Motor neuron (in vitro differentiated cells): Measurements from ENCODE around the gene TSTD1. TPM values are rescaled to one million over a fixed set of nuclear protein-coding genes. Genes with fewer than 3 reads are reported as not detected.
A peak's percentile ranks its signal among the peaks of the same experiment; 100 is the strongest.

ENCODE experiments used
- ATAC-seq, 8 experiments: fragments of 200-7000 bp; cut with Tn5 transposase; replicated peaks in 6 of 8; 2 replicates each; pipeline ENCODE4 v1.8.0; 2021; ENCODE audit warnings: mild to moderate bottlenecking in 8 of 8, moderate library complexity in 8 of 8
- H3K27ac ChIP-seq, 2 donors: fragments of 250-450 bp; sonication (Bioruptor Pico); 2 replicates each; pipeline ENCODE4 v1.9.0; 2021; ENCODE audit warnings: antibody characterized with exemption in 2 of 2, mild to moderate bottlenecking in 2 of 2, moderate library complexity in 1 of 2
- H3K4me1 ChIP-seq, 2 donors: fragments of 250-450 bp; sonication (Bioruptor Pico); replicated peaks in 1 of 2; 2 replicates each; pipeline ENCODE4 v1.6.1; 2021; ENCODE audit warnings: antibody characterized with exemption in 2 of 2, mild to moderate bottlenecking in 2 of 2, moderate library complexity in 1 of 2
- H3K4me3 ChIP-seq, 5 donors: fragments of 250-450 bp; sonication (Bioruptor Pico); 2 replicates each; pipeline ENCODE4 v1.9.0; 2021; ENCODE audit warnings: antibody characterized with exemption in 5 of 5, mild to moderate bottlenecking in 5 of 5, moderate library complexity in 4 of 5
- WGBS, 10 experiments: fragments of 450-650 bp; shearing (Covaris generic); methylation state at CpG; one replicate each; pipeline ENCODE4 v1.0.0; 2022; 5-methylcytosine and 5-hydroxymethylcytosine counted together
- in situ Hi-C, 9 experiments: fragments of 400-800 bp; cut with MboI; loops; one replicate each; pipeline ENCODE4 v1.15.0; 2021; ENCODE audit warnings: low sequenced_read_pairs in 9 of 9, low pct_unique_long_range_greater_than_20kb in 2 of 9; ENCODE audit not compliant: unreplicated experiment in 9 of 9
- total RNA-seq, 8 experiments: library from RNA; unstranded; fragments of 300-600 nt; gene quantifications; 2 replicates each; pipeline versions ENCODE4 v1.2.3 to v1.2.4, GENCODE V29; 2022

TSTD1 gene
- total RNA-seq, 8 experiments from 2014 or later, result 0.46 to 13.4 (median 1.9) TPM; not detected in 2

DNA sequence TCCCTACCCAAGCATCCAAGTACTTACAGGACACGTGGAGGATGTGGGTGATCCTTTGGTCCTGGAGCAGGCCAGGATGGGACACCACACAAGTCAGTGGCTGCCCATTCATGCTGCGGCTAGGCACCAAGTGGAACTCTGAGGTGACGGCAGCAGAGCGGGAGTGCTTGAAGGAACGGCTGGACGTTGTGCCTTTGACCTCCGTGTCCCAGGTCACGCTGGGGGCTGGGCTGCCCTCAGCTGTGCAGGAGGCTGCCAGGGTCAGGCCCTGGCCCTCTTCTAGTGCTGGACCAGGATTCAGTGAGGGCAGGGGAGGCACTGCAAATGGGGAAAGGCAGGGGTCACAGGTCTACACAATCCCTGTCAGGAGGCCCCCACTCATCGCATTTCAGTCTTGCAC, 38.7 kb upstream of the TSTD1 start:
- 65 to 100% (median 89%) methylated on average over 1 to 5 of the region's 9 CpGs; no CpG with 5 or more reads in 4 of the 10 experiments for WGBS, 10 experiments
- no peak for ATAC-seq
- Histone ChIP-seq H3K4me3 (no peak overlapping the region), H3K27ac (no peak overlapping the region), H3K4me1 (peaks cover 0 to 4% of the 10 kb centered on the region in 2 donors)
- in situ Hi-C loops, result loop anchor here in 1 of 9 experiments (25.0 kb wide), 1 partner anchor 90 kb away; no protein-coding TSS in a partner anchor

DNA sequence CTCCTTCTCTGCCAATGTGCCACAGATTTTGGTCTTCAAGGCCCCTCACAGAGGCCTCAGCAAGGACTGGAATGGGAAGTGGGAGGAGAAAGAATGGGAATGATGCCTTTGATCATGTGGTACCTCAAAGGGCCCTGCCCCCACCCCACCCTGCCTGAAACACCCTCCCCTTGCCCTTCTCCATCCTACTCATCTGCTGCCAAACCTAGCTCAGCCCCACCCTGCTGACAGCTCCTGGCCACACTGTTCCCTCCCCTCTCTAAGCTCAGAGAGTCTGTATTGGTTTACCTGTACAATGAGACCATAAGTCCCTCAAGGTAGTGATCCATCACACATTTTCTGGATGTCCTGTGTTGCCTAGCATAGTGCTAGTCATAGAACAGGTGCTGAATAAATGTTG, 37.6 kb upstream of the TSTD1 start:
- peak in 1 of 8 experiments; percentile 2 for ATAC-seq
- in situ Hi-C loops, result loop anchor here in 1 of 9 experiments (25.0 kb wide), 1 partner anchor 89 kb away; no protein-coding TSS in a partner anchor
- H3K4me1 ChIP-seq, result peaks cover 0 to 4% of the 10 kb centered on the region in 2 donors
- no peak overlapping the region for H3K4me3 ChIP-seq
- H3K27ac ChIP-seq, result no peak overlapping the region

DNA sequence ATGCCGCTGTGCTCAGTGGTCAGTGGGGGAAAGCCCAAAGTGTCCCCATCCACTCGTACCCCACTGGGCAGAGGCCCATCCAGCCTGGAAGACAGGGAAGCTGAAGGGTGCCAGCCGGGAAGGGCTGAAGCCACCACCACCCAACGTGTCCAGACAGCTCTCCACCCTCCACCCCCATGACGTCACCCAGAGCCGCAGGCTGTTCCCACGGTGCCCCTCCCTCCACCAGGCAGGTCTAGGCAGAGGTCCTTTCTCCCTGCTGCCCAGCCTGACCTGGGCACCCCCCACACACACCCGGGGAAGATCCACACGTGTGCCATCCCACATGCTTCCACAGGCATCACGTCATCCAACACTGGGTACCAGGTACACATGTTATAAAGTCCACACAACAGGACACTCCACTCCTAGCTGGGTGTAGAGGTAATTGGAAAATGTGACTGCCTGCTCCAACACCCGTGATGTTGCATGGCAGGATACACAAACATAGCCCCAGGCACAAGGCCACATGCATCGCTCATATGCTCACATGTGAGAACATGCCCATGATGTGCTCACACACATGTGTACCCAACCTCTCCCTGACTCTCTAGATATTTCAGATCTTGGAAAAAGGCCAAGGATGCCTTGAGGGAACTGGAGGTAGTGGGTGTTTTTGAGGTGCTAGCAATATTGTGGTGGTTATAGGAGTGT, 36.1 kb upstream of the TSTD1 start:
- peak in 3 of 8 experiments; percentile 44 to 58 (median 52) for ATAC-seq

DNA sequence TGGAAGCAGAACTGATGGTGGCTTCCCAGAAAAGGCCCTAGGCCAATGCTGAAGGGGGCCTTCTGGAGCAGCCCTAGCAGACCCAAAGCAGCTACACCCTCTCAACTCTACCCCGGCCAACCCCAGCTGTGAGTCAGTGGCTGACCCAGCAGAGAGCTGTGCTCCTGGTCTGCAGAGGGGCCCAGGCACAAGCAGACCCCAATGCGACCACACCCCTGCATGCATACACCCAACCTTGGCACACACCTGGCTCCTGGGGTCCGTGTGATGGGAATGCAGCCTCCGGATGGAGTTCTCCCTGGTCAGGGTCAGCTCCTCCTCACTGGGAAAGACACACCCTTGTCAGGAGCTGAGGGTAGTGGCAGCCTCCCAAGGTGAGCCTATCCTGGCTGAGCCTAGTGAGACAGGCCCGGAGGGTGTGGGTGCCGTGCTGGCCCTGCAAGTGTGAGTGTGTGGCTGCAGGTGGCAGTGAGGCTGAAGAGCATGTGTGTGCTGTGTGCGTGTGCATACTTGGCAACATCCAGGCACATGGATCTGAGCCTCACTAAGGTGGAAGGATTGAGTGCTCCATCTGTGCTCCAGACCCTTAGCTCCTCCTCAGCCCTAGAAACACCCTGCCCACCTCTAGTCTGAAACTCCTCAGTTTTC, 34.8 kb upstream of the TSTD1 start:
- in situ Hi-C loops, result no loop called here
- ATAC-seq, result peak in 3 of 8 experiments; percentile 35 to 78 (median 55)
- WGBS, 10 experiments, result 56 to 100% (median 89%) methylated on average over 2 to 5 of the region's 7 CpGs; no CpG with 5 or more reads in 7 of the 10 experiments
- no peak overlapping the region for H3K27ac ChIP-seq
- peaks cover 0 to 4% of the 10 kb centered on the region in 2 donors for H3K4me1 ChIP-seq
- no peak overlapping the region for H3K4me3 ChIP-seq

More for the DNA sequence above, 36.1 kb upstream of the TSTD1 start:
- in situ Hi-C loops, result loop anchor here in 1 of 9 experiments (25.0 kb wide), 1 partner anchor 88 kb away; no protein-coding TSS in a partner anchor
- WGBS, 10 experiments, result 78 to 100% (median 88%) methylated on average over 1 to 8 of the region's 12 CpGs; no CpG with 5 or more reads in 5 of the 10 experiments
- no peak overlapping the region for H3K27ac ChIP-seq
- H3K4me1 ChIP-seq, result peaks cover 0 to 4% of the 10 kb centered on the region in 2 donors
- no peak overlapping the region for H3K4me3 ChIP-seq

DNA sequence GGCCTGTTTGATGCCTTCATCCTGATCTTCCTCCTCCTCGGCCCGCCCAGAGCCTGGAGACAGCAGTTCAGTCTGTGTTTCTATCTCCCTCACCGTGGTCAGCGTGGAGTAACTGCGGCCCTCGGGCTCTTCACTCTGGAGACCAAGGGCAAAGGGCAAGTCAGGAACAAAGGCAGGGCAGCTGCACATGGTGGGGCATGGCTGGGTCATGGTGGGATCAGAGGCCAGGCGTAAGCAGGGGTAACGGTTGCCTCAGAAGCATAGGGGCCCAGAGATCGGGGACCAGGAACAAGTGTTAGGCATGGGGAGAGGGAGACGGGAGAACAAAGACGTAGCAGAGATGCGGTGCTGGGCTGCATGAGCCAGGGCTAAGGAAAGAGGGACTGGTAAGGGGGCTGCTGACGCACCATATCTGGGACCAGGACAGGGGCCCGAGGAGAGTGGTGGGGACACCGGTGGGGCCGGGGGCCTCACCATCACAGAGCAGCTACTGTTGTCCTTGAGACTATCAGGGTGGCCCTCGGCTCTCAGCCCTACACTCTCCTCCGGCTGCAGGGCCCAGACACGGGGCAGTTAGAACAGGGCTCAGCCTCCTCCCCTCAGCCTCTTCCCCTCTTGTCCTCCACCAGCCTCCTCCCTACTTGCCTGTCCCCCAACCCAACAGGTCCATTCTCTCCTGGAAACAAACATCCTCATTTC, 34.1 kb upstream of the TSTD1 start:
- WGBS, 10 experiments, result 53 to 100% (median 78%) methylated on average over 1 to 10 of the region's 19 CpGs; no CpG with 5 or more reads in 3 of the 10 experiments
- Histone ChIP-seq H3K4me1 (peaks cover 0 to 4% of the 10 kb centered on the region in 2 donors), H3K4me3 (no peak overlapping the region), H3K27ac (no peak overlapping the region)
- no peak for ATAC-seq
- in situ Hi-C loops, result no loop called here

DNA sequence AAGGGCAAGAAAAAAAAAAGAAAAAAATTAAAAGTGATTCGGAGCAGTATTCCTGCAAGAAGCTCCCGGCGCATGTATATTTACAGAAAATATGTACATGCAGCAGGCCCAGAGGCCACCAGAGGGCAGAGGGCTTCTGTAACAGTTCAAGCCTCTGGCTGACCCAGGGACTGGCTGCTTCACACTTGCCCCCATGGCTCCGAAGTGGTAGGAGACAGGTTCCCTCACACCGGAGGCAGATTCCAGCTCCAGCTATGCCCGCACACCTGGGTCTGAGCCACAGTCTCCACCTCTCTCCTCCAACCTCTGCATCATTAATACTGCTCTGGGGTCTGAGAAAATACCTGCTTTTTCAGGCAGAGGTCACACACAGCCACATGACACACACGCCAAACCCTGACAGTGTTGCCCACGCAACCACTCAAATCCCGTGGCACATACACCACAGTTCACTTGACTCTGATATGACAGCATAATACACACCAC, 33.2 kb upstream of the TSTD1 start:
- peak in 3 of 8 experiments; percentile 1 to 51 (median 47) for ATAC-seq
- H3K4me3 ChIP-seq, result no peak overlapping the region
- WGBS, 10 experiments, result 38 to 82% (median 71%) methylated on average over 3 to 9 of the region's 9 CpGs; no CpG with 5 or more reads in 2 of the 10 experiments
- in situ Hi-C loops, result no loop called here
- H3K4me1 ChIP-seq, result peaks cover 0 to 4% of the 10 kb centered on the region in 2 donors
- H3K27ac ChIP-seq, result no peak overlapping the region

DNA sequence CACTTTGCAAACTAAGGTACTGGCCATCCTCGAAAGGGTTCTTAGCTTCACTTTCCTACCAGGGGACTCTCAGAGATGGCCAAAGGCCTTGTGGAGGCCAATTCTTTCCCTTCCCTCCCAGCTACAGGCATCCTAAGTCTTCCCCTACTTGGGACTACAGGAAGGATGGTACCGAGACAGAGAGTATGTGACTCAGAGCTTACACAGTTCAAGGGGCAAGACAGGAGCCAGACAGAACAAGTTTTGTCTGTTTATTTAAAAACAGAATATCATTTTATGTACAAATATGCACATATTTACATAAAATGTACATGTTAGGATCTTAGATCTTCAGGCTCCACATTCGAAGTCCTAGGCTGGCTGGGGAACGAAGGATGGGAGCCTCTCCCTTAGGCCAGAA, 32.0 kb upstream of the TSTD1 start:
- Histone ChIP-seq H3K27ac (no peak overlapping the region), H3K4me3 (no peak overlapping the region), H3K4me1 (peaks cover 0 to 4% of the 10 kb centered on the region in 2 donors)
- peak in 4 of 8 experiments; percentile 15 to 77 (median 25) for ATAC-seq
- in situ Hi-C loops, result no loop called here
- WGBS, 10 experiments, result 0 to 100% (median 82%) methylated on average over 1 to 4 of the region's 4 CpGs; no CpG with 5 or more reads in 1 of the 10 experiments

DNA sequence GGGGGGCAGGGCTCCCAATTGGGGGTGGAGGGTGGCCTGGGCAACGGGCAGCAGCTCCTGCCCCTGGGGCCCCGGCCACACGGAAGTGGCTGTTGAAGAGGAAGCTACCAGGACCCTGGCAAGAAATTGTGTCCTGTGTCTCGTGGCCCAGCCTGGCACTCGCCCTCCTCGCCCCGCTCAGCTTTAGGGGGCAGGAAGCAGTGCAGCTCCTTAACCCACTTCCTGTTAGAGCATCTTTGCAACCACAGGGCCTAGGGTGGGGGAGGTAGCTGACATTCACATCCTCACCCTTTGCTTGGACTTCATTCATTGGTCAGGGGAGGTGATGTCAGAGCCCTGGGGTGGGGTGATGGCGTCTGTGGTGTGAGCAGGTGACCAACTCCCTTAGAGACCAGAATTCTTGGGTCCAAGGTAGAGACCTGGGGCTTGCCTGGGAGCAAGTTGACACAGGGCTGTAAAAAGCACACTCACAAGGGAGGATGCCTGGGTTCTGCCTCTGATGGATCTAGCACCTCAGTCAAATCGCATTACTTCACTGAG, 31.0 kb upstream of the TSTD1 start, which contains the start of gene ARHGAP30:
TSS of gene ARHGAP30 (minus strand) at position 161 of the 540 bp plus-strand sequence. CDS start 267 bp downstream, outside the sequence.
- 70 to 100% (median 100%) methylated on average over 1 to 2 of the region's 9 CpGs; no CpG with 5 or more reads in 5 of the 10 experiments for WGBS, 10 experiments
- in situ Hi-C loops, result no loop called here
- ATAC-seq, result no peak
- Histone ChIP-seq H3K4me3 (no peak within 1 kb of the TSS), H3K27ac (no peak within 1 kb of the TSS), H3K4me1 (peaks cover 0 to 4% of the 10 kb centered on the region in 2 donors)

DNA sequence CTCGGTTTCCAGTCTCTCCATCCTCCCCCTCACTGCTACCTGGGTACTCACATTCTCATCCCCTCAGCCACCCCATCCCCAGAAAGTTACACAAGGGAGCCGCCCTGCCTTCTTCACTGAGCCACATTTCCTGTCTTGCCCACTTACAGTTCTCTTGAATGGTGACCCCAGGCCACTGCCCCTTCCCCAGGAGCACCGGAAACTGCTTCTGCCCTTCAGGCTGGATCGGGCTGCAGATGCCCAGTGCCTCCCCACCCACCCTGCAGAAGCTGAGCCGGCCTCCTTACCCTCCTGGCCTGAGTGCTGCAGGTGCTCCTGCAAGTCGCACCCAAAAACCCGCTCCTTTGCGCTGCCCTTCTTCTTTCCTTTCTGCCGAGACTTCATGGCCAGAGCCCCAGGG, 30.5 kb upstream of the TSTD1 start:
- Histone ChIP-seq H3K27ac (no peak overlapping the region), H3K4me3 (no peak overlapping the region), H3K4me1 (peaks cover 0 to 4% of the 10 kb centered on the region in 2 donors)
- ATAC-seq, result no peak
- WGBS, 10 experiments, result 67 to 100% (median 80%) methylated on average over 1 to 2 of the region's 9 CpGs; no CpG with 5 or more reads in 4 of the 10 experiments
- in situ Hi-C loops, result no loop called here

DNA sequence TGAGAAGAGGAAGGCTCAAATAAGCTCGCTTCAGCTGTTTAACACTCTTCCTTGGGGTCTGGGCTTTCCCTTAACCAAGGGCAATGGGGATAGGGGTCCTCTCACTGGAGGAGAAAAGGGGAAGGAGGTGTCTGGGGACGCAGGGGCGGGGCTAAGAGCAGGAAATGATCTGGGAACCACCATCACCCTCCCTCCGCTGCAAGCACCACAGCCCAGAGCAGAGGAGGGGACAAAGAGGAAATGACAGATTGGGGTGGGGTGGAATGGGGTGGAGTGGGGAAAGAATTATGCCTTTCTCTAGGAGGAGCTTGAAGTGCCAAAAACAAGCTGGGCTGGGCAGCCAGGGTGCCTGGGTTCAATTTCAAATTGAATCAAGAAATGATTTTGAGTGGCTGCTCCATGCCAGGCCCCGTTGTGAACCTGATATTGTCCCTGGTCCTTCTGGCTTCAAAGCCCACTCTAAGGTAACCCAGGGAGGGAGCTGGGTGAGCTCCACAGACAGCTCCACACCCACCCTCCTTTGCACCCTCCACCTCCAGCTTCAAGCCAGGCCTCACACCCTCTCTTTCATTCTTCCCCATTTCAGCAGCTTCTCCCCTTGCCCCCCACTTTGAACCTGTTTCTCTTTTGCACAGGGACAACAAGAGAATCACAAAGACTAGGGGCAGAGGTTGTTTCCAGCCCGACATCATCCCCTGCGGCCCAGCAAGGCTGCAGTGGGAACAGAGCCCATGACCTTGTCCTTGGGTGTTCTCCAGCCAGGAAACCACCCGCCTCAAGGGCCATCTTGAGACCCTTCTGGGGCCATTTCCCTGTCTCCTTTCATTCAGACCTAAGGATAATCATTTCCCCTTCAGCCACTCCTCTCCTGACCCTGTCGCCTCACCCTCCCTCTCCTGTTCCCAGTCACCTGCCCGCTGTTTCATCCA, 29.8 kb upstream of the TSTD1 start:
- 50 to 100% (median 81%) methylated on average over 1 to 6 of the region's 10 CpGs; no CpG with 5 or more reads in 2 of the 10 experiments for WGBS, 10 experiments
- H3K27ac ChIP-seq, result no peak overlapping the region
- H3K4me1 ChIP-seq, result peaks cover 0 to 4% of the 10 kb centered on the region in 2 donors
- ATAC-seq, result peak in 3 of 8 experiments; percentile 40 to 70 (median 69)
- in situ Hi-C loops, result no loop called here
- H3K4me3 ChIP-seq, result no peak overlapping the region

DNA sequence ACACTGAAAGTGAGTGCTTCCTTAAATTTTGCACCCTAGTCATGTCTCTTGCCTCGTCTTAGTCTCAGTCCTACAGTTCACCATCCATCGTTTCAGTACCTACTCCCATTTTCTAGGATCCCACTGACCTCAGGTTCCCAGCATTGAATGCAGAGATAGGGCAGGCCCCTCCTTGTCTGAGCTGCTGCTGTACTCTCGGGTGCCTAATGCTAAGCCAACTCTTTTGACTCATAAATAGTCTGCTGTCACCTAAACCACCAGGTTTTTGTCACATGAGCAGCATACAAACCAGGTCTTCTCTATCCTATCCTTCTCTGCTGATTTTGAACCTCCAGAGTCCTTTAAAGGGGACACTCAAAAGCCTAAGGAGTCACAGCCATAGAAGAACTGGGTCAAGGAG, 27.9 kb upstream of the TSTD1 start:
- ATAC-seq, result no peak
- 50 to 100% (median 74%) methylated on average over 1 to 3 of the region's 3 CpGs; no CpG with 5 or more reads in 3 of the 10 experiments for WGBS, 10 experiments
- Histone ChIP-seq H3K4me3 (no peak overlapping the region), H3K27ac (no peak overlapping the region), H3K4me1 (no peaks in the 10 kb centered on the region)
- in situ Hi-C loops, result no loop called here
